Daoy (cell line): ENCODE results near the gene AKAP5. TPM values are rescaled to one million over a fixed set of nuclear protein-coding genes. Genes with fewer than 3 reads are reported as not detected.
"Not testable (repeated sequence)": the region's sequence is repeated elsewhere in the genome, so short reads cannot be mapped to it uniquely, and the experiment has no call there.

Source experiments
- DNase-seq: peaks from one replicate; pipeline ENCODE4 v3.0.0-alpha.2; 2015; ENCODE audit warnings: low read depth
- total RNA-seq: library from RNA; depleted of rRNA; stranded (reverse); fragments of >200 nt; shearing (Covaris generic); gene quantifications from 2 replicates; pipeline ENCODE4 v1.2.3, GENCODE V29; 2014

Gene AKAP5
- total RNA-seq, 1 experiment from 2014 or later = 1.6 TPM

GRCh38 chr14:64502887-64503433 lies 37.7 kb downstream of the AKAP5 start:
- DNase-seq = no peak

DNA sequence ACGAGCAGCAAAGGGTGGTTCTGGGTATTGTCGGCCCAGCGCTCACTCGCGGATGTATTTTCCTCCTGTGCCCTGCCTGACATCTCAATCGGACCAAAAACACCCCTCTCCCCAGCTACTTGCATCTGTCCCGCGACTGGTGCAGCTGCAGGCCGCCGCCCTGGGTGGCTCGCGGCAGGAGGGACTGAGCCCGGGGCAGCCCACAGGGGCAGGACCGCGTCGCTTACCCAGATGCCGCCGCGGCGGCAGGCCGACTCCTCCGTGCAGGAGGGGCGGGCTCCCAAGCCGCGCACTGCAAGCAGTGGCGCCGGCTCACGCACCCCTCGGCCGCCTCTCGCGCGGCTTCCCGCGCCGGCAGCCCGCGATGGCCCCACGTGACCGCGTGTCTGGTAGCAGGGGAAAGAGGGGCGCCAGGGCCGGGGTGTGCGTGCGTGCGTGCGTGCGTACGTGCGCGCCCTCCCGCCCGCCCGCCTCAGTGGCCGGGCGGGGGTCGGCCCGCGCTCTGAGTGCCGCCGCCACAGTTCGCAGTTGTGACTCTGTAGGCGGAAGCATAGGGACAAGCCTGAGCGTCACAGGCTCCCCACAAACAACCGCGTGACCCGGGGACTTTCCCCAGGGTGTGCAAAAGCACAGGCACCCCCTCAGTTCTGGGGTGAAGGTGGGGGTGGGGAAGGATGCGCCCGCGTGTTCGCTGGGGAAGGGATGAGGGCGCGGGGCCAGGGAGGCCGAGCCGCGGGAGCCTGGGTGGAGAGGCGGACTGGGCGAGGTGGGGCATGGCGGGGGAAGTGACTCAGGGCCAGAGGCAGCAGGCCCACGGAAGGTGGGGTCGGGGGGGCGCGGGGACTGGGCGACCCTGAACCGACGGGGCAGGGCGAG lies 38.4 kb downstream of the AKAP5 start, which contains the start of gene ZBTB25:
Gene ZBTB25, minus strand, starts transcription at position 405 of the 876 bp plus-strand sequence. CDS start 13,305 bp downstream, outside the sequence.
- DNase-seq = peak; percentile 97

GRCh38 chr14:64504310-64504896 lies 39.1 kb downstream of the AKAP5 start, which contains the start of gene ZBTB1:
Gene ZBTB1 (plus strand): TSS chr14:64504770. CDS start chr14:64521505, 16,735 bp downstream.
- peak; percentile 96 for DNase-seq

GRCh38 chr14:64504897-64505794 lies 39.8 kb downstream of the AKAP5 start:
- peak; percentile 93 for DNase-seq

DNA sequence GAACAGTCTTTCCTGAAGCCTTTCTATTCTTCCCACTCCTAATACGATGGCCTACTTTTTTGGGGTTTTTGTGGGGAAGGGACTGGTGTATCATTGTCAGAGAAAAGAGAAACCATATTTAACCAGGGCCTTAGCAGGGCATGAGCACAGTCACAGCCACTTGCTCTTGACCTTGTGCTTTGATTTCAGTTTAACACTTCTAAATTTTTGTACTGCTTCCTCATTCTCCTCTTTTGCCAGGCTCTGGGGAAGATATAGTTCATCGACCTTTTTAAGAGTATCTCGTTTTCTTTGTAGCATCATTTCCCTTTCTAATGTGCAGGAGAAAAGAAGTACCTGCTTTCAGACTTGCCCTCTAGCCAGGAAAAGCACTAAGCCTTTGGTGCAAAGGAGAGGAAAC lies 41.4 kb downstream of the AKAP5 start:
- DNase-seq = no peak

GRCh38 chr14:64507376-64508156 lies 42.3 kb downstream of the AKAP5 start:
- DNase-seq = peak; percentile 52

- no peak for DNase-seq
Observed at GRCh38 chr14:64508215-64508776, 43.0 kb downstream of the AKAP5 start.

GRCh38 chr14:64509036-64509435 lies 43.7 kb downstream of the AKAP5 start:
- no peak for DNase-seq

DNA sequence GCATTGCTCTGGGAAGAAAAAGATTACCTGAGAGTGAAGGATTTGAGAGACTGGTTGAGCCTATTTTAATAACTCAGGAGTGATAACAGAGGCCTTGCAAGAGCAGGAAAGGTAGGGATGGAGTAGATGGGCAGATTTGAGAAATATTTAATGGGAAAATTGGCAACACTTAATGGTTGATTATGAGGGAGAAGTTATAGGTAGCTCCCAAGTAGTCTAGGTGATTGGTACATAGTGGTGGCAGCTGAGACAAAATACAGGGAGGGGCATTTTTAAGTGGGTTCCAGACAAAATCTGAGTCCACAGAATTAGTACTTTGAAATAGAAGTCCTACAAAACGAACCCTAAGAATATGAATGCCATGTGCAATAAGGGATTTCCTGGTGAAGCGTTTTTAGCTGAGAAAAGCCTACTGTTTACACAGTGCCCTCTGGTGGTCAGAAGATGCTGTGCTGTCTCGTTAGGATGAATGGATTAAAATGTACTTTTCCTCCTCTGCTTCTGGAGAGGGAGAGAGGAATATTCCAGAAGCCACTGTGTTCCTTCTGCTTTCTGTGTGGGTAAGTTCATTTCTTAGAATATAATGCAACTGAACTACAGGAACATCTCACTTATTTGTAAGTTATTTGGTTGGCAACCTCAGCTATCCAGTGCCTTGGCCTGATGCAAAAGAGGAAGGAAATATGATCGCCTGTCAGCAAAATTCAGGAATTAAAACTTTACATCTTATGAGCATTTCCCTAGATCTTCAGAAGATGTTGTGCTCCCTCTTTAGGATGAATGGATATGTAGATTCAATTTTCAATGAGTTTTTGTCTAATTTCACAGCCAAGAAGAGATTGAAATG lies 45.7 kb downstream of the AKAP5 start:
- peak; percentile 71 for DNase-seq

- DNase-seq = no peak
Observed at GRCh38 chr14:64513271-64513670, 48.0 kb downstream of the AKAP5 start.

DNA sequence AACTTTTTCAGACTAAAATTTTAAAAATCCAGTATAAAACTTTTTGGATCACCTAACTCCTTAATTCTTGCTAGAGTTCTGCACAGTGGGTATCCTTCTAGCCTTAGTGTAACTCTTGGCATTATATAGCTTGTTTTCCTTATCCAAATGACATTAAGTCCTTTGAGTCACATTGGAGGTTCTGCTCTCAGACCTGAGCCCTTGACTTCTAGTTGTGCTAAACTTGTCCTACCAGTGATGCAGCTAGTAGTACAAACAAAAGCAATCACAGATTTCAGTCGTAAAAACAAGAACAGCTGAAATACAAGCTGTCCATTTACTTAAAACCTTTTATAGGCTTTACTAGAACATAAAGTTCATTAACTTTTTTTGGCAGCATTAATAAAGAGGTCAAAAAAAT lies 49.8 kb downstream of the AKAP5 start:
- DNase-seq = no peak

GRCh38 chr14:64516969-64517368 lies 51.7 kb downstream of the AKAP5 start:
- DNase-seq = no peak

DNA sequence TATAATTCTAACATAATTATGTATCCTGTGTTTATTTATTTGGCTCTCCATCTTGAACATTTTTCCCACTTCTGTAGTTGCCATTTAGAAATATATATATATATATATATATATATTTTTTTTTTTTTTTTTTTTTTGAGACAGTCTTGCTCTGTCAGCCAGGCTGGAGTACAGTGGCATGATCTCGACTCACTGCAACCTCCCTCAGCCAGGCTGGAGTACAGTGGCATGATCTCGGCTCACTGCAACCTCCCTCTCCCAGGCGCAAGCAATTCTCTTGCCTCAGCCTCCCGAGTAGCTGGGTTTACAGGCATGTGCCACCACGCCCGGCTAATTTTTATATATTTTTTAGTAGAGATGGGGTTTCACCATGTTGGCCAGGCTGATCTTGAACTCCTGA lies 52.4 kb downstream of the AKAP5 start:
- not testable (repeated sequence) for DNase-seq

GRCh38 chr14:64518229-64518628 lies 52.9 kb downstream of the AKAP5 start:
- DNase-seq = no peak

- no peak for DNase-seq
Observed at GRCh38 chr14:64520699-64521098, 55.4 kb downstream of the AKAP5 start.

- no peak for DNase-seq
Observed at GRCh38 chr14:64522591-64523355, 57.5 kb downstream of the AKAP5 start.
